H1 (cell line): ENCODE data around the gene MICU1. TPM values are rescaled to one million over a fixed set of nuclear protein-coding genes. Genes with fewer than 3 reads are reported as not detected.

Experiments used
- CTCF ChIA-PET: fragments of 300-600 bp; sonication (Branson Sonifier 250); formaldehyde crosslinking; loops from one replicate; lab custom pipeline; 2021; ENCODE audit not compliant: partially characterized antibody; lab: Charles Lee
- POLR2A ChIA-PET: fragments of 300-600 bp; sonication (Branson Sonifier 250); formaldehyde crosslinking; loops from one replicate; lab custom pipeline; 2021; ENCODE audit warnings: inconsistent platforms; ENCODE audit not compliant: partially characterized antibody; lab: Charles Lee
- DNase-seq, 2 experiments: peaks; one replicate each; pipeline versions ENCODE4 v3.0.0 to v3.0.0-alpha.2; 2010 to 2022; ENCODE audit warnings: low spot score in 2 of 2, low read depth in 1 of 2, mixed read lengths in 1 of 2
- FAIRE-seq: peaks from 2 replicates; lab custom pipeline; 2011; peaks lifted over from hg19 to GRCh38; lab: Jason Lieb, UNC
- H2AFZ ChIP-seq: 2 replicates; pipeline ENCODE4 v1.8.1; 2012; ENCODE audit warnings: low read length, inconsistent platforms
- H2AK5ac ChIP-seq: 2 replicates; pipeline ENCODE4 v1.6.1; 2013; ENCODE audit warnings: low read depth, low read length
- H2BK120ac ChIP-seq: replicated peaks from 2 replicates; pipeline ENCODE3; 2013; ENCODE audit warnings: low read depth, low read length, inconsistent platforms
- H2BK12ac ChIP-seq: 2 replicates; pipeline ENCODE4 v1.6.1; 2013; ENCODE audit warnings: low read depth, low read length
- H2BK15ac ChIP-seq: 2 replicates; pipeline ENCODE4 v1.6.1; 2013; ENCODE audit warnings: low read length
- H2BK20ac ChIP-seq: 2 replicates; pipeline ENCODE4 v1.6.1; 2013; ENCODE audit warnings: low read length
- H2BK5ac ChIP-seq: 2 replicates; pipeline ENCODE4 v1.6.1; 2013; ENCODE audit warnings: low read depth, low read length
- H3K14ac ChIP-seq: 2 replicates; pipeline ENCODE4 v1.6.1; 2013; ENCODE audit warnings: inconsistent platforms; ENCODE audit not compliant: insufficient read length
- H3K18ac ChIP-seq: 2 replicates; pipeline ENCODE4 v1.6.1; 2013; ENCODE audit warnings: low read length; ENCODE audit errors: extremely low read depth
- H3K23ac ChIP-seq: 2 replicates; pipeline ENCODE4 v1.6.1; 2013; ENCODE audit warnings: inconsistent platforms; ENCODE audit not compliant: insufficient read length
- H3K23me2 ChIP-seq: 2 replicates; pipeline ENCODE4 v1.6.1; 2013; ENCODE audit warnings: low read depth, low read length
- H3K27ac ChIP-seq: 2 replicates; pipeline ENCODE4 v1.6.1; 2011; ENCODE audit warnings: low read depth, low read length, inconsistent platforms
- H3K27me3 ChIP-seq, 4 experiments: replicated peaks in 1 of 4; 1 replicate in 1 of 4; 2 replicates in 3 of 4; pipeline versions ENCODE4 v1.6.1 to v1.8.1; 2011 to 2013; ENCODE audit warnings: low read length in 3 of 4, mild to moderate bottlenecking in 3 of 4, inconsistent platforms in 2 of 4, mixed read lengths in 2 of 4, moderate library complexity in 1 of 4; ENCODE audit not compliant: control insufficient read depth in 3 of 4, insufficient read depth in 3 of 4; ENCODE audit errors: extremely low read depth in 1 of 4
- H3K36me3 ChIP-seq, 4 experiments: 2 replicates each; pipeline versions ENCODE4 v1.6.1 to v1.8.1; 2011 to 2013; ENCODE audit warnings: mild to moderate bottlenecking in 4 of 4, low read length in 3 of 4, moderate library complexity in 2 of 4, control low read depth in 1 of 4, inconsistent platforms in 1 of 4; ENCODE audit not compliant: insufficient read depth in 4 of 4, control insufficient read depth in 2 of 4
- H3K4ac ChIP-seq: replicated peaks from 2 replicates; pipeline ENCODE3; 2013; ENCODE audit warnings: low read length, low read depth, mixed read lengths, inconsistent platforms; ENCODE audit not compliant: insufficient read length
- H3K4me1 ChIP-seq, 4 experiments: replicated peaks in 1 of 4; 1 replicate in 1 of 4; 2 replicates in 3 of 4; pipeline versions ENCODE4 v1.6.1 to v1.8.1; 2011 to 2013; ENCODE audit warnings: low read length in 3 of 4, inconsistent platforms in 2 of 4, mixed read lengths in 1 of 4; ENCODE audit not compliant: insufficient read depth in 4 of 4, control insufficient read depth in 3 of 4
- H3K4me2 ChIP-seq, 2 experiments: 2 replicates each; pipeline versions ENCODE4 v1.6.1 to v1.8.1; 2011 to 2013; ENCODE audit warnings: low read depth in 2 of 2, low read length in 2 of 2, control low read depth in 1 of 2, inconsistent platforms in 1 of 2, mild to moderate bottlenecking in 1 of 2; ENCODE audit not compliant: insufficient read depth in 1 of 2
- H3K4me3 ChIP-seq, 4 experiments: fragments of 200-600, 300-600 bp in 1 of 4; sonication (generic), shearing (Covaris generic), sonication (Bioruptor Twin) in 1 of 4; 2 replicates each; pipeline versions ENCODE4 v1.5.1 to v1.8.1; 2011 to 2016; ENCODE audit warnings: low read length in 4 of 4, low read depth in 3 of 4, control low read depth in 2 of 4, inconsistent platforms in 2 of 4, mild to moderate bottlenecking in 2 of 4, mixed read lengths in 1 of 4, moderate library complexity in 1 of 4; ENCODE audit not compliant: insufficient read depth in 2 of 4; ENCODE audit errors: extremely low read depth in 1 of 4
- H3K56ac ChIP-seq: replicated peaks from 2 replicates; pipeline ENCODE3; 2013; ENCODE audit warnings: low read depth, mild to moderate bottlenecking, mixed read lengths, low read length, inconsistent platforms; ENCODE audit not compliant: insufficient read length
- H3K79me1 ChIP-seq: 2 replicates; pipeline ENCODE4 v1.6.1; 2013; ENCODE audit warnings: low read depth, low read length, control low read depth
- H3K79me2 ChIP-seq, 2 experiments: 2 replicates each; pipeline versions ENCODE4 v1.6.1 to v1.8.1; 2012 to 2013; ENCODE audit warnings: low read length in 2 of 2, mild to moderate bottlenecking in 2 of 2, inconsistent platforms in 1 of 2; ENCODE audit not compliant: insufficient read depth in 2 of 2, control insufficient read depth in 1 of 2
- H3K9ac ChIP-seq, 4 experiments: replicated peaks in 1 of 4; 1 replicate in 1 of 4; 2 replicates in 3 of 4; pipeline versions ENCODE4 v1.6.1 to v1.8.1; 2011 to 2013; ENCODE audit warnings: low read depth in 3 of 4, low read length in 3 of 4, control low read depth in 2 of 4, mild to moderate bottlenecking in 2 of 4, moderate library complexity in 2 of 4, inconsistent platforms in 1 of 4; ENCODE audit errors: extremely low read depth in 1 of 4
- H3K9me3 ChIP-seq, 2 experiments: 2 replicates each; pipeline versions ENCODE4 v1.6.1 to v1.8.1; 2012 to 2013; ENCODE audit warnings: mild to moderate bottlenecking in 2 of 2, moderate library complexity in 2 of 2, control low read depth in 1 of 2, inconsistent platforms in 1 of 2, low read depth in 1 of 2, low read length in 1 of 2, mixed read lengths in 1 of 2; ENCODE audit not compliant: insufficient read depth in 2 of 2
- H4K20me1 ChIP-seq, 2 experiments: replicated peaks in 1 of 2; 2 replicates each; pipeline versions ENCODE3 to v1.8.1; 2011 to 2013; ENCODE audit warnings: inconsistent platforms in 2 of 2, low read length in 2 of 2, mild to moderate bottlenecking in 1 of 2; ENCODE audit not compliant: insufficient read depth in 2 of 2, control insufficient read depth in 1 of 2
- H4K5ac ChIP-seq: 2 replicates; pipeline ENCODE4 v1.6.1; 2013; ENCODE audit warnings: low read length, low read depth, mixed read lengths, inconsistent platforms; ENCODE audit not compliant: insufficient read length
- H4K8ac ChIP-seq: 2 replicates; pipeline ENCODE4 v1.8.0; 2013; ENCODE audit warnings: mild to moderate bottlenecking, moderate library complexity, low read length, inconsistent platforms; ENCODE audit not compliant: insufficient read depth; ENCODE audit errors: extremely low read depth
- H4K91ac ChIP-seq: replicated peaks from 2 replicates; pipeline ENCODE3; 2013; ENCODE audit warnings: low read length, mixed read lengths, inconsistent platforms; ENCODE audit not compliant: insufficient read length
- CBX5 ChIP-seq: fragments of 300-800, 300-1000 bp; sonication (generic); IDR thresholded peaks from 2 replicates; pipeline ENCODE4 v1.7.1; 2016; ENCODE audit warnings: antibody characterized with exemption, low read length, low read depth
- JUND ChIP-seq: IDR thresholded peaks from 2 replicates; pipeline ENCODE4 v1.6.1; 2011; ENCODE audit warnings: mild to moderate bottlenecking, improper control_type of control experiment, low read length
- POLR2AphosphoS5 ChIP-seq: IDR thresholded peaks from 2 replicates; pipeline ENCODE4 v1.6.1; 2011; ENCODE audit warnings: low read depth, low read length
- RXRA ChIP-seq: IDR thresholded peaks from 2 replicates; pipeline ENCODE4 v1.6.1; 2011; ENCODE audit warnings: low read depth, mild to moderate bottlenecking, low read length, moderate library complexity; ENCODE audit not compliant: insufficient read depth
- YY1 ChIP-seq: IDR thresholded peaks from 2 replicates; pipeline ENCODE4 v1.6.1; 2011; ENCODE audit warnings: low read depth, mild to moderate bottlenecking, low read length
- WGBS, 2 experiments: shearing (Covaris generic) in 1 of 2; methylation state at CpG; one replicate each; pipeline versions ENCODE4 v1.1.6 to v1.1.7; 2013 to 2015; ENCODE audit warnings: low lambda C conversion rate in 2 of 2, mixed read lengths in 2 of 2, inconsistent platforms in 1 of 2, low coverage in 1 of 2, missing lambda C conversion rate in 1 of 2; ENCODE audit not compliant: insufficient replicate concordance in 2 of 2, insufficient coverage in 1 of 2, insufficient read length in 1 of 2; ENCODE audit errors: extremely low coverage in 1 of 2, missing lambda C conversion rate in 1 of 2; 5-methylcytosine and 5-hydroxymethylcytosine counted together
- polyA plus RNA-seq, 7 experiments: library from polyadenylated mRNA; depleted of rRNA in 3 of 7; stranded (reverse) in 5 of 7; unstranded in 2 of 7; fragments of >200 nt in 5 of 7; fragments of 200-250 nt in 2 of 7; gene quantifications; 1 replicate in 5 of 7; 2 replicates in 1 of 7; 4 replicates in 1 of 7; pipeline versions ENCODE4 v1.2.1 to v1.2.3, GENCODE V29; 2011 to 2013; ENCODE audit warnings: missing spikeins in 2 of 7, mixed read lengths in 2 of 7
- total RNA-seq: library from RNA; stranded (reverse); fragmentation: NEBNext Ultra II Directional; extraction: Animal tissue kit (Norgen Biotek cat#: 25700); gene quantifications from 2 replicates; pipeline ENCODE4 v1.2.1, GENCODE V29; 2021

The MICU1 gene
- total and polyA plus RNA-seq, 2 of the 8 experiments (the other 6 are each of a cell fraction or from before 2014, with no cell fraction given), result 18.0 to 36.7 TPM

DNA sequence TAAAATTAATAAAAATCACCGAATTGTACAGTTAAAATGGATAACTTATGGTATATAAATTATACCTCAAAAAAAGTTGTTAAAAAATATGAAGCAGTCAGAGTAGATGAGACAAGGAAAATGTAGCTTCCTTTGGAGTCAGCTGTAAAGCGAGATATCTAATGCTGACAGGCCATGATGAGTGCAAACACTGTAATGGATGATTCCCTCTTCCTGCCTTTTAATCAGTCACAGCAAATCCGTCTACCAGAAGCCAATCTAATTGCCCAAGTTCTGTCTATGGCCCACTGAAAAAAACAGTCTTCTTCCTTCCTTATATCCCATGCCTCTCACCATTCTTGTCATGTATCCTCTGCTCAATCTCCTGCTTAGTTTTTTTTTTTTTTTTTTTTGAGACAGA is 211.2 kb downstream of the MICU1 start:
- no peak overlapping the region for H2BK5ac ChIP-seq
- POLR2A ChIA-PET, result no interaction called here
- TF ChIP-seq CBX5, result no peak
- no peak for TF ChIP-seq JUND
- TF ChIP-seq YY1, result no peak
- TF ChIP-seq POLR2AphosphoS5, result no peak
- no peak for TF ChIP-seq RXRA
- H2BK15ac ChIP-seq, result no peak overlapping the region
- no peak overlapping the region for H4K5ac ChIP-seq
- H3K9me3 ChIP-seq, result peaks cover 4 to 8% of the 10 kb centered on the region in 2 experiments; a peak in 3 of 4 replicates
- no peak overlapping the region for H3K18ac ChIP-seq
- H3K23me2 ChIP-seq, result no peaks in the 10 kb centered on the region; the same call in 1 of the 2 replicates
- no peak overlapping the region for H3K4ac ChIP-seq
- H3K23ac ChIP-seq, result no peak overlapping the region
- H3K56ac ChIP-seq, result no peak overlapping the region
- FAIRE-seq (no peak), DNase-seq (no peak)
- no peak overlapping the region for H3K4me2 ChIP-seq
- H3K14ac ChIP-seq, result no peak overlapping the region
- no peak overlapping the region for H4K91ac ChIP-seq
- H2BK120ac ChIP-seq, result no peak overlapping the region
- no peaks in the 10 kb centered on the region for H4K20me1 ChIP-seq
- H3K4me3 ChIP-seq, result no peak overlapping the region
- 85% methylated on average over 3 of the region's 3 CpGs; no CpG with 5 or more reads in 1 of the 2 experiments for WGBS, 2 experiments
- H2AK5ac ChIP-seq, result no peak overlapping the region
- 0 out of 7 replicates have a peak, but pooled peaks cover 0 to 2% (median 0%) of the 10 kb centered on the region in 4 experiments for H3K4me1 ChIP-seq
- CTCF ChIA-PET, result interaction anchor here (0.6 kb wide), 1 partner anchor 81 kb away, joined by 3 read pairs; no protein-coding TSS in a partner anchor
- H2AFZ ChIP-seq, result no peak overlapping the region
- H3K79me2 ChIP-seq, result no peaks in the 10 kb centered on the region
- H2BK12ac ChIP-seq, result no peak overlapping the region
- no peak overlapping the region for H3K27ac ChIP-seq
- no peaks in the 10 kb centered on the region for H3K79me1 ChIP-seq
- no peak overlapping the region for H2BK20ac ChIP-seq
- no peak overlapping the region for H3K9ac ChIP-seq
- no peak overlapping the region for H4K8ac ChIP-seq
- no peaks in the 10 kb centered on the region for H3K27me3 ChIP-seq
- H3K36me3 ChIP-seq, result peaks cover 0 to 4% (median 0%) of the 10 kb centered on the region in 4 experiments; a peak in 2 of 8 replicates
